MM.1S (cell line): Measurements from ENCODE around the gene GALNTL6.

ENCODE experiments used
- CTCF ChIP-seq: fragments of 300-600 bp; sonication (generic); IDR thresholded peaks from 2 replicates; pipeline ENCODE4 v1.5.1; 2016; ENCODE audit warnings: antibody characterized with exemption, low read length, mixed read lengths
- EZH2 ChIP-seq: fragments of 300-600 bp; sonication (generic); optimal IDR thresholded peaks from 2 replicates; pipeline ENCODE3; 2017; ENCODE audit warnings: low read depth, mild to moderate bottlenecking, antibody characterized with exemption, low read length, mixed read lengths

- TF ChIP-seq CTCF (no peak), EZH2 (no peak)
Measured at GRCh38 chr4:172983014-172983413, 1169.8 kb downstream of the GALNTL6 start.
